GM19043 (cell line): ENCODE measurements around the gene WNT7A.
"Not testable (repeated sequence)": the region's sequence is repeated elsewhere in the genome, so short reads cannot be mapped to it uniquely, and the experiment has no call there.

Experiments
- ATAC-seq: cut with Tn5 transposase; IDR thresholded peaks from one replicate; pipeline ENCODE4 v1.9.1; 2021; ENCODE audit warnings: low read depth; ENCODE audit not compliant: unreplicated experiment

Gene WNT7A

DNA sequence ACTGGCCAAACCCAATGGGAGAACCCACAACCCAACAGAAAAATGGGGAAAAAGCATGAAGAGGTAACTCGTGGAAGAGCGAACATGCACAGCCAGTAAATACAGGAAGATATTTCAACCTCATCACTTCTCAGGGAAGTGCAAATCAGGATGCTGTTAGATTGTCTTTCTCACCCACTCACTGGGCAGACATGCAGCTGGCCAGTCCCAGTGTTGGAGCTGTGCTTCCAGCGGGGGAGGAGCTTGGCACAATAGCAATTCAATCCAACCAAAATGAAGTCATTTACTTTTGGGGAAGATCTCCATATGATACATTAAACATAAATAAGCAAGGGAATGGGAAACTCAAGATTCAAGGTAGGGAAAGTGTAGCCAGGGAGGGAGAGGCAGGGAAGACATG, 12.1 kb downstream of the WNT7A start:
- ATAC-seq, result no peak

- no peak for ATAC-seq
These were observed 13.6 kb downstream of the WNT7A start for GRCh38 chr3:13866041-13866965.

- ATAC-seq, result no peak
These were observed 14.3 kb downstream of the WNT7A start for GRCh38 chr3:13865581-13865980.

DNA sequence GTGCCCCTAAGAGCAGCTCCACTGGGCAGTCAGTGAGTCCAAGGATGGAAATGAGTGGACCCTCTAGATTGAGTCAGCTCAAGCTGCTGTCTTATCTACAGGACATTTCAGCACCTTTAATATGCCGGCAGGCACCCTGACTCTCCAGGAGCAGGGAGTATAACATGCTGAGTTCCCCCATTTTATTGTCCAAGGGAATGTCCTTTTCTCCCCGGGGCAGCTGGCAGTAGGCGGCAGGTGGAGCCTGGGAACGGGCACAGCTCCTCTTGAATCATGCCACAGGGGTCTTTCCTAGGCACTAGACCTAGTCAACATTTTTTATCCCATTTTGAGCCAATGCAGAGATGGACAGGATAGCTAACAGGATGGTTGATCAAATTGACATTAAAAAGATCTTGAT, 14.8 kb downstream of the WNT7A start:
- ATAC-seq, result no peak

GRCh38 chr3:13863965-13864595, 15.8 kb downstream of the WNT7A start:
- ATAC-seq, result no peak

DNA sequence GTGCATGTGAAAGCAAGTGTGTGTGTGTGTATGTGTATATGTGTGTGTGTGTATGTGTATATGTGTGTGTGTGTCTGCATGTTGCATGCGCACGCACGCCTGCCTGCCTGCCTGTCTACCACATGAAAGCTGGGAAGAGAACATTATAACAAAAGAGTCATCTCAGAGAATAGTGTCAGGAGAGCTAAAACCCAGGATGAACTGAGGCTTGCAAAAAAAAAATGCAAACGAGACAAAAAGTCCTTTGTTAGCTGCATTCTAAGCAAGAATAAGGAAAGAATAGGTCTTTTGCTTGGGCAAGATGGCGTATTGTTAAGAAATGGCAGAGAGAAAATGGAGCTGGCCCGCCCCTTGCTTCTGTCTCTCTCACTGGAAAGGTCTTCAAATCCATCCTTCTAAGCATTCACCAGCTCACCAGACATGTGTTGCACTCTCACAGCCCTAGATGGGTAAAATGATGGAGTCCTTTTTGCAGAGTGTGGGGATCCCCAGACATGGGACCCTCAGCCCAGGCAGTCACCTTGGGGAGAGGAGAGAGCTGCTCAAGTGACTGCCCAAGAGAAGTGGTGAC, 16.4 kb downstream of the WNT7A start:
- no peak for ATAC-seq

DNA sequence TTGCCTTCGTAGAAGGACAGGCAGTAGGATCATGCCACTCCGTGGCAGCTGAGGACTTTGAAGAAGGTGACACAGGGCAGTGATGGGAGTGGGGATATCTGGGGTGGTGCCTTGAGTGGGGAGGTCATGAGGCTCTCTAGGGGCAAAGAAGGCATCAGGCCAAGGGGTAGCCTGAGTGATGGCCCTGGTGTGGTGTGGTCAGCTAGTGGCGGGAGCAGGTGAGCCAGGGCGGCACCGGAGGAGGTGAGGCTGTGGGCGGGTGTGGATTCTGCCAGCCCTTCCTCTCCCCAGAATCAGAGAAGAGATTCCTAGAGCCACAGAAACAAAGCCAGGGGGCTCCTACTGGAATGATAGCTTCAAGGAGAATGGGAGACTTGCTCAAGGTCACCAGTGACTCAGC, 18.4 kb downstream of the WNT7A start:
- ATAC-seq, result no peak

- no peak for ATAC-seq
These were observed 19.9 kb downstream of the WNT7A start for GRCh38 chr3:13860001-13860400.

DNA sequence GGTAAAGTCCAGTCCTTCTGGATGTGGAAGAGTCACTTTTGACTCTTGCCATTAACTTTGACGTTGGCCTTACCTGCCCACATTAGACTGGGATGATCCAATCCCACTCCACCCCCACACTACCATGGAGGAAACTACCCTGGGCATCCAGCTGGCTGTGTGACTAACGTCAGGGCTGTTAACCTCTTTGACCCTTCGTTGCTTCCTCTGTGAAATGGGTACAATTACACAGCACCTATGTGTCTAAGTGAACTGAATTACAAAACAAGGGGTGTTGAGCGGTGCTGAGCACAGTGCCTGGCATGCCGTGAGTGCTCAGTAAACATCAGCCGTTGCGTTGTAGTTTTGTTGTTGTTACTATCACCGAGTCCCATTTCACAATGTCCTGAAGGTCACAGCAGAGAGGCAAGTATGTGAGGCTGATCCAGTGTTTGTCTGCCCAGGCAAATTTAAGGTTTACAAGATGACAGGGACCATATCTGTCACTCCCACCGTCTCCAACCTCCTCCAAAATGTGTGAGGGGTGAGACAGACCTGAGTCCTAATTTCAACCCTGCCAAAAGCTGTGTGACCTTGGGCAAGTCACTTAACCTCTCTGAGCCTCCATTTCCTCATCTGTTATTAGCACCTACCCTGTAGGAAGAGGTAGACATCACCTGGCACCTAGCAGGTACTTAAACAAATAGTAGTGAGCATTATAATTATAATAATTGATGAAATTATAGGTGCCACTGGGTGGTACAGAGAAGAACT, 20.9 kb downstream of the WNT7A start:
- ATAC-seq, result no peak

DNA sequence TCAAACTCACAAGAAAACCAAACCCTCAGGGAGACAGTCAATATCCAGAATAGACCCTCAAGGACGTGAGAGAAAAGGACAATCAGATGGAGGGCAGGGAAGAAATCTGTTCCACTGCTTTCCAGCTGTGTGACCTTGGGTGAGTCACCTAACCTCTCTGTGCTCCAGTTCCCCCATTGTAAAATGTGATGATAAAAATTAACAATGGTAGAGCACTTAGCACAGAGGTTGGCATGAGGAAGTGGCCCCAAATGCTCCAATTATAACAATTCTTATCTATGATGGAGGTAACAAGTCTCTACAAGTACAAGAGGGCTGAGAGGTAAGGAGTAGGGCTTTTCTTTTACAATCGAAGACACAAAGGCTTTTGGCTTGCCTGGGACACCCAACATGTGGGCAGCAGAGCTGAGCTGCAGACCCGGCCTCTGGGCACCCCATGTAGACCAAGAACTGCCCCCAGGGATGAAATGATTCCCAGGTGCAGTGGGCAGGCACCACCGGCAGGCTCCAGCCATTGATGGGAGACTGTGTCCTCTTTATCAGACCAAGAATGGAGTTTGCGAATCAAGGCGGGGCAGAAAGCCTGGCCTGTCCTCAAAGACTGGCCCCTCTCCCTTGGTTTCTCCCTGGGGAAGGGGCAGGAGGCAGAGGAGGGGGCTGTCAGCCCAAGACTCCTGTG, 22.0 kb downstream of the WNT7A start:
- no peak for ATAC-seq

GRCh38 chr3:13856628-13857027, 23.2 kb downstream of the WNT7A start:
- not testable (repeated sequence) for ATAC-seq

DNA sequence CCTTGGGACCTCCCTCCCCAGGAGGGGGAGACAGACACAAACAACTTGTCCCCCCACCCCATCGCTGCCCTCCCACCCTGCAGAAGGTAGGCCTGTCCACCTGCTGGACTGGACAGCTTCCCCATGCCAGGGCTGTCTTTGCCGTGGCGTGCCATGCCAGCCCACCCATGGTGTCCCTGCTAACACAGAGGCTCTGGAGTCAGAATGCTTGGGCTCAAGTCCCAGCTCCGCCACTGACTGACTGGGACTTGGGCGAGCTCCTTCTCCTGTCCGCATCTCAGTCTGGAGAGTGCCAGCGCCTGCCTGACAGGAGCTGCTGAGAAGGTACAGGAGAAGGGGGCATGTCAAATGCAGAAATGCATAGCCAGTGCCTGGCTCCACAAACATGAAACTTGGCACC, 23.9 kb downstream of the WNT7A start:
- no peak for ATAC-seq

DNA sequence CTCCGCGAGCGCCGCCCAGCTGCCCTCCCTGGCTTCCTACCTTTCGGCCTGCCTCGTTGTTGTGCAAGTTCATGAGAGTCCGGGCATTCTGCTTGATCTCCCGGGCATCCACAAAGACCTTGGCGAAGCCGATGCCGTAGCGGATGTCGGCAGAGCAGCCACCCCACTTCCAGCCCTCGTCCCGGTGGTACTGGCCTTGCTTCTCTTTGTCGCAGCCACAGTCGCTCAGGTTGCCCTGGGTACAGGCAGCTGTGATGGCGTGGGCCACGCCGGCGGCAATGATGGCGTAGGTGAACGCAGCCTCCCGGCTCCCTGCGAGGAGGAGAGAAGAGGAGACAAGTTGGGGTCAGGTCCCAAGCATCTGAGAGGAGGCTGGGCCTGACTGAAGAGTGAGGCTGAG, 25.4 kb downstream of the WNT7A start:
- no peak for ATAC-seq

- ATAC-seq, result no peak
These were observed 25.9 kb downstream of the WNT7A start for GRCh38 chr3:13853978-13854296.

- no peak for ATAC-seq
These were observed 26.5 kb downstream of the WNT7A start for GRCh38 chr3:13853256-13853977.

- ATAC-seq, result no peak
These were observed 27.2 kb downstream of the WNT7A start for GRCh38 chr3:13852638-13853009.

GRCh38 chr3:13851997-13852637, 27.8 kb downstream of the WNT7A start:
- no peak for ATAC-seq

DNA sequence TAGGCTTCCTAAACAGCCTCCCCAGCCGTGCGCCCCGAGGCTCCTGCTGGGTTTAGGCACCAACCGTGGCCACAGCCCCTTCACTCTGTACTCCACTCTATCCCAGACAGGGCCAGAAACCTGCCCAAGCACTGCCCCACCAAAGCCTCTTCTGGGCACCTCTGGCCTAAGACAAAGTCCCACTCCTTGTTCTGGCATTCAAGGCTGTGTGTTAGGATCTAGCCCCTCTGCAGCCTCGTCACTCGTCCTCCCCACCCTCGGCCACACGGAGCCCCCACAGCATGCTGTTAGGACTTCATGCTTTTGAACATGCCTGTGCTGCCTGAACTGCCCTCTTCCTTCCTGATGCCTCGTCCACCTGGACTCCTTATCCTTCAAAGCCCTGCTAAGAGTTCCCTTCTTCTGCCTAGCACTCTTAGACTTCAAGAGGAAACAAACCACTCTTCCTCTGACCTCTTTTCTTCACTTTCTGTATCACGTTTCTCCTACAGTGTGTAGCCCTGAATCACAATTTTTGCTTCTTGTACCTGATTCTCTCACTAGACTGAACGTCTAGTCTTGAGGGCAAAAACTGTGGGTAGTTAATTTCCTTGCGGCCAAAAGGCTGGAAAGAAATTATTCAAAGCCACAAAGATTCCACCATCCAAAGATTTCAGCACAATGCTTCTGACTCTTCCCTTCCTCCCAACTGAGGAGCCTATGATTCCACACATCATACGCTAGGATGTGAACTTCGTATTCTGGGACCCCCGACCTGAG, 28.6 kb downstream of the WNT7A start:
- ATAC-seq, result no peak
